ENCODE measurements around the gene ADAMTS2.

- TF ChIP-seq CTCF (IDR thresholded peaks at IDR 0.05), result no peak
- TF ChIP-seq POLR2A (IDR thresholded peaks at IDR 0.05), result no peak
These were observed 114.0 kb downstream of the ADAMTS2 start for GRCh38 chr5:179231309-179231708.

All from lower leg skin (tissue), 3 donors.